Brain microvascular endothelial cell (primary cell): ENCODE results near the gene ZBTB4.

ENCODE experiments used
- DNase-seq: peaks from one replicate; pipeline ENCODE4 v3.0.0-alpha.2; 2020
- H3K27ac ChIP-seq: fragments of 250-450 bp; sonication (Bioruptor Pico); 2 replicates; pipeline ENCODE4 v1.5.1; 2020; ENCODE audit warnings: mild to moderate bottlenecking, moderate library complexity
- H3K27me3 ChIP-seq: fragments of 250-450 bp; sonication (Bioruptor Pico); replicated peaks from 2 replicates; pipeline ENCODE4 v1.5.1; 2020; ENCODE audit warnings: mild to moderate bottlenecking
- H3K36me3 ChIP-seq: fragments of 250-450 bp; sonication (Bioruptor Pico); replicated peaks from 2 replicates; pipeline ENCODE4 v1.5.1; 2020; ENCODE audit warnings: mild to moderate bottlenecking
- H3K4me3 ChIP-seq: 2 replicates; pipeline ENCODE4 v1.5.1; 2011; ENCODE audit warnings: low read depth, mild to moderate bottlenecking, control low read depth, low read length, moderate library complexity
- CTCF ChIP-seq: IDR thresholded peaks from 2 replicates; pipeline ENCODE4 v1.5.1; 2011; ENCODE audit warnings: low read depth, mild to moderate bottlenecking, moderate library complexity, low read length, control low read depth, inconsistent platforms; ENCODE audit errors: missing control alignments
- in situ Hi-C: cut with HindIII; loops from 2 replicates; pipeline ENCODE4 v1.10.0; 2017; ENCODE audit warnings: low sequenced_read_pairs, low pct_ligation_motif_present

ZBTB4 gene

GRCh38 chr17:7448461-7448860 is 31.0 kb downstream of the ZBTB4 start:
- DNase-seq = no peak
- Histone ChIP-seq H3K4me3 (no peak overlapping the region), H3K27ac (no peak overlapping the region), H3K27me3 (peaks cover 18% of the 10 kb centered on the region), H3K36me3 (no peaks in the 10 kb centered on the region)
- in situ Hi-C loops = no loop called here
- TF ChIP-seq CTCF = no peak

GRCh38 chr17:7445619-7445968 is 33.8 kb downstream of the ZBTB4 start:
- DNase-seq = no peak
- in situ Hi-C loops = no loop called here
- Histone ChIP-seq H3K36me3 (no peaks in the 10 kb centered on the region), H3K4me3 (peak overlapping the region; percentile 30), H3K27ac (no peak overlapping the region), H3K27me3 (peaks cover 19% of the 10 kb centered on the region)
- no peak for TF ChIP-seq CTCF

GRCh38 chr17:7444682-7445618 is 34.5 kb downstream of the ZBTB4 start, which contains the start of gene CHRNB1:
Gene CHRNB1, plus strand, starts transcription at chr17:7445061. Its CDS starts 67 bp downstream, at chr17:7445128.
- DNase-seq = no peak
- no peak within 1 kb of the TSS for H3K27ac ChIP-seq
- H3K4me3 ChIP-seq = peak within 1 kb of the TSS; percentile 30
- TF ChIP-seq CTCF = peak; percentile 12
- H3K36me3 ChIP-seq = no peaks in the 10 kb centered on the region
- peaks cover 24% of the 10 kb centered on the region for H3K27me3 ChIP-seq
- in situ Hi-C loops = no loop called here

- no peaks in the 10 kb centered on the region for H3K36me3 ChIP-seq
- H3K27me3 ChIP-seq = peaks cover 32% of the 10 kb centered on the region
- H3K4me3 ChIP-seq = no peak overlapping the region
- in situ Hi-C loops = no loop called here
- no peak for DNase-seq
- no peak overlapping the region for H3K27ac ChIP-seq
- TF ChIP-seq CTCF = no peak
Measured at GRCh38 chr17:7443499-7444485, 35.6 kb downstream of the ZBTB4 start.

GRCh38 chr17:7442142-7442541 is 37.3 kb downstream of the ZBTB4 start:
- Histone ChIP-seq H3K36me3 (no peaks in the 10 kb centered on the region), H3K27ac (no peak overlapping the region), H3K27me3 (peaks cover 32% of the 10 kb centered on the region), H3K4me3 (no peak overlapping the region)
- DNase-seq = no peak
- no peak for TF ChIP-seq CTCF
- in situ Hi-C loops = no loop called here
